Activated CD4-positive, alpha-beta T cell treated with anti-CD3 and anti-CD28 coated beads, Interleukin-2, amount 50 U/mL, for 1 hour (primary cell): ENCODE measurements around the gene PSD.

Source experiments
- DNase-seq: peaks from one replicate; pipeline ENCODE4 v3.0.0-alpha.2; 2020

The PSD gene

GRCh38 chr10:102382871-102383270 is 35.7 kb downstream of the PSD start:
- no peak for DNase-seq

- DNase-seq: no peak
Measured at GRCh38 chr10:102381983-102382382, 36.6 kb downstream of the PSD start.

- no peak for DNase-seq
Measured at GRCh38 chr10:102379383-102379782, 39.2 kb downstream of the PSD start.

- no peak for DNase-seq
Measured at GRCh38 chr10:102376901-102377300, 41.7 kb downstream of the PSD start.

- no peak for DNase-seq
Measured at GRCh38 chr10:102375867-102376266, 42.7 kb downstream of the PSD start.

GRCh38 chr10:102375250-102375649 is 43.3 kb downstream of the PSD start:
- peak; percentile 13 for DNase-seq

- DNase-seq: no peak
Measured at GRCh38 chr10:102371295-102371694, 47.3 kb downstream of the PSD start.

- no peak for DNase-seq
Measured at GRCh38 chr10:102368077-102368476, 50.5 kb downstream of the PSD start.

GRCh38 chr10:102367441-102367840 is 51.1 kb downstream of the PSD start:
- DNase-seq: no peak

GRCh38 chr10:102358712-102359382 is 59.7 kb downstream of the PSD start:
- DNase-seq: no peak

GRCh38 chr10:102354451-102354850 is 64.1 kb downstream of the PSD start:
- no peak for DNase-seq
